IPS DF 6.9 (cell line): ENCODE data around the gene SLC4A1AP.
A peak's percentile ranks its signal among the peaks of the same experiment; 100 is the strongest.

Experiments used
- DNase-seq: peaks from one replicate; pipeline ENCODE4 v3.0.0-alpha.2; 2013; ENCODE audit warnings: low read depth, low spot score
- H3K27ac ChIP-seq: one replicate; pipeline ENCODE4 v1.5.1; 2013; ENCODE audit warnings: low read length, control low read depth
- H3K27me3 ChIP-seq: 2 replicates; pipeline ENCODE4 v1.6.1; 2013; ENCODE audit warnings: mild to moderate bottlenecking, low read length; ENCODE audit not compliant: control insufficient read depth, insufficient read depth
- H3K36me3 ChIP-seq: 2 replicates; pipeline ENCODE4 v1.6.1; 2013; ENCODE audit warnings: low read length; ENCODE audit not compliant: control insufficient read depth, insufficient read depth
- H3K4me1 ChIP-seq: 2 replicates; pipeline ENCODE4 v1.6.1; 2013; ENCODE audit warnings: low read length; ENCODE audit not compliant: control insufficient read depth, insufficient read depth
- H3K4me3 ChIP-seq: 2 replicates; pipeline ENCODE4 v1.5.1; 2013; ENCODE audit warnings: mild to moderate bottlenecking, low read length
- H3K9me3 ChIP-seq: 2 replicates; pipeline ENCODE4 v1.6.1; 2013; ENCODE audit warnings: low read length, inconsistent platforms; ENCODE audit not compliant: control insufficient read depth, insufficient read depth
- WGBS: extraction: QIAGEN DNeasy Blood & Tissue Kit; methylation state at CpG from one replicate; pipeline ENCODE4 v1.1.7; 2013; ENCODE audit warnings: mixed read lengths, missing lambda C conversion rate; ENCODE audit not compliant: insufficient read length, insufficient coverage; 5-methylcytosine and 5-hydroxymethylcytosine counted together

Gene SLC4A1AP

GRCh38 chr2:27729198-27729597 lies 65.5 kb downstream of the SLC4A1AP start:
- Histone ChIP-seq H3K4me1 (peaks cover 3% of the 10 kb centered on the region; the same call in 1 of the 2 replicates), H3K27me3 (no peaks in the 10 kb centered on the region), H3K4me3 (no peak overlapping the region), H3K36me3 (no peaks in the 10 kb centered on the region), H3K9me3 (no peaks in the 10 kb centered on the region), H3K27ac (no peak overlapping the region)
- DNase-seq: no peak
- no CpG with 5 or more reads among the region's 4 CpGs for WGBS

DNA sequence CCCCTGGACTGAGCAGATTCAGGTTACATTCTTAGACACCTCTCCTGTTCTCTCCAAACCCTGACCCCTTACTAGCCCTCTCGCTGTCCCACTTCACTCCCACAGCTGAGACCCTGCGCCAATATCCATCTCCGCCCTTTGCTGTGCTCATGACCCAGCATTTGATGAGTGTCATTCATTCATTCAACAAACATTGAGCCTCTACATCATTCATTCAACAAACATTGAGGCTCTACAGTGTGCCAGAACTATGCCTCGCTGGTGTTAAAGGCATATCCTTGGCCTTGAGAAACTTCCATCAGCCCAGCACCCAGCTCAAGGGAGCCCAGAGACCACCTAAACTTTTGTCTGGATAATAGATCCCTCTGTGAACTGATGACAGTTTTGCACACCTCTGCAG lies 65.9 kb downstream of the SLC4A1AP start:
- Histone ChIP-seq H3K27me3 (no peaks in the 10 kb centered on the region), H3K4me1 (peaks cover 1% of the 10 kb centered on the region; the same call in 1 of the 2 replicates), H3K9me3 (no peaks in the 10 kb centered on the region), H3K4me3 (no peak overlapping the region), H3K27ac (no peak overlapping the region), H3K36me3 (no peaks in the 10 kb centered on the region)
- WGBS: no CpG with 5 or more reads among the region's 4 CpGs
- no peak for DNase-seq

- no CpG with 5 or more reads among the region's 3 CpGs for WGBS
- Histone ChIP-seq H3K27me3 (no peaks in the 10 kb centered on the region), H3K36me3 (no peaks in the 10 kb centered on the region), H3K4me1 (peaks cover 4% of the 10 kb centered on the region), H3K27ac (no peak overlapping the region), H3K9me3 (no peaks in the 10 kb centered on the region), H3K4me3 (no peak overlapping the region)
- no peak for DNase-seq
Observed at GRCh38 chr2:27730261-27730662, 66.6 kb downstream of the SLC4A1AP start.

- Histone ChIP-seq H3K36me3 (no peaks in the 10 kb centered on the region), H3K9me3 (no peaks in the 10 kb centered on the region), H3K4me3 (no peak overlapping the region), H3K4me1 (peaks cover 7% of the 10 kb centered on the region), H3K27me3 (no peaks in the 10 kb centered on the region), H3K27ac (no peak overlapping the region)
- no peak for DNase-seq
- WGBS: no CpG with 5 or more reads among the region's 4 CpGs
Observed at GRCh38 chr2:27730980-27731691, 67.4 kb downstream of the SLC4A1AP start.

DNA sequence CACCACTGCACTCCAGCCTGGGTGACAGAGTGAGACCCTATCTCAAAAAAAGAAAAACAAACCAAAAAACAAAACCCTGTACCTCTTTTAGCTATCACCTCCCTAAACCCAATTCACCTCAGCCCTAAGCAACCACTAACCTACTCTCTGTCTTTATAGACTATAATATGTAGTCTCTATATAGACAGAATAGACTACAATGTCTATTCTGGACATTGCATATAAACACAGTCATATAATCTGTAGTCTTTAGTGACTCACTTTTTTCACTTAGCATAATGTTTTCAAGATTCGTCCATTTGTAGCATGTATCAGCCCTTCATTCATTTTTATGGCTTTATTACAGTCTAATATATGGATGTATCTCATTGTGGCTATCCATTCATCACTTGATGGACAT lies 70.6 kb downstream of the SLC4A1AP start:
- WGBS: no CpG with 5 or more reads among the region's 1 CpG
- Histone ChIP-seq H3K36me3 (no peaks in the 10 kb centered on the region), H3K4me3 (no peak overlapping the region), H3K4me1 (peaks cover 8% of the 10 kb centered on the region), H3K27me3 (no peaks in the 10 kb centered on the region), H3K27ac (no peak overlapping the region), H3K9me3 (no peaks in the 10 kb centered on the region)
- no peak for DNase-seq

DNA sequence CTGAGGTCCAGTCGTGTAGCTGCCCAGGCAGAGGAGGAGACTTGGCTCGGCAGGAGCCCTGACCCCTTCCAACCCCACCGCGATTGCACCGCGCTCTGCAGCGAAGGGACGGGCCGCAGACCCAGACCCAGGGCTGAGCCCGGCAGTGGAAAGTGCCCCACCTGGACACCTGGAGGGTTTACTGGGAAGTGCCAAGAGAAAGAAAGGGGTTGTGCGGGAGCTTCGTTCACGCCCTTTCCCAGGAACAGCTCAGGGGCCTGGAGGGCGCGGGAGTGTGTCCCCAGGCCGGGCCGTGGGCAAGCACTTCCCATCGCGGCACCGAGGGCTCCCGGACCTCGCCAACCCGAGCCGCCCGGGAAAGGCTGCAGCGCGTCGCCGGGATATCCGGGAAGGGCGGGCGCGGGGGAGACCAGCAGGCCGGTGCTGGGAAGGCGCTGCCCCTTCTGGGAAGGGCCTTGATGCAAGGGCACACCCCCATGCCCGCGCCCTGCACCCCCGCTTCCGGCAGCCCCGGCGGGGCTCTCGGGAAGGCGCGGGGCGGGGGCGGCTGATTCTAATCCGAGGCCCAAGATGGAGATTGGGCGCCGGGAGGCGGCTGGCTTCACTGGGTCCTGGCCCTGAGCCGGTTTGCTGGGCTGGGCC lies 71.7 kb downstream of the SLC4A1AP start:
- H3K27ac ChIP-seq: no peak overlapping the region
- DNase-seq: no peak
- no peaks in the 10 kb centered on the region for H3K36me3 ChIP-seq
- H3K27me3 ChIP-seq: no peaks in the 10 kb centered on the region
- no CpG with 5 or more reads among the region's 51 CpGs for WGBS
- peak overlapping the region; percentile 40; the same call in 1 of the 2 replicates for H3K4me3 ChIP-seq
- no peaks in the 10 kb centered on the region for H3K9me3 ChIP-seq
- peaks cover 8% of the 10 kb centered on the region for H3K4me1 ChIP-seq

- WGBS: no CpG with 5 or more reads among the region's 10 CpGs
- DNase-seq: no peak
- H3K4me1 ChIP-seq: peaks cover 8% of the 10 kb centered on the region
- H3K27ac ChIP-seq: no peak overlapping the region
- no peaks in the 10 kb centered on the region for H3K27me3 ChIP-seq
- H3K36me3 ChIP-seq: no peaks in the 10 kb centered on the region
- H3K9me3 ChIP-seq: no peaks in the 10 kb centered on the region
- no peak overlapping the region for H3K4me3 ChIP-seq
Observed at GRCh38 chr2:27736031-27736889, 72.6 kb downstream of the SLC4A1AP start.

- WGBS: no CpG with 5 or more reads among the region's 6 CpGs
- H3K36me3 ChIP-seq: no peaks in the 10 kb centered on the region
- DNase-seq: no peak
- H3K9me3 ChIP-seq: no peaks in the 10 kb centered on the region
- H3K27ac ChIP-seq: no peak overlapping the region
- H3K4me1 ChIP-seq: peaks cover 8% of the 10 kb centered on the region
- no peaks in the 10 kb centered on the region for H3K27me3 ChIP-seq
- H3K4me3 ChIP-seq: no peak overlapping the region
Observed at GRCh38 chr2:27736890-27737204, 73.2 kb downstream of the SLC4A1AP start.

- Histone ChIP-seq H3K36me3 (no peaks in the 10 kb centered on the region), H3K27ac (no peak overlapping the region), H3K4me1 (peaks cover 8% of the 10 kb centered on the region), H3K9me3 (no peaks in the 10 kb centered on the region), H3K4me3 (no peak overlapping the region), H3K27me3 (no peaks in the 10 kb centered on the region)
- DNase-seq: no peak
- WGBS: no CpG with 5 or more reads among the region's 7 CpGs
Observed at GRCh38 chr2:27737676-27738348, 74.1 kb downstream of the SLC4A1AP start.

DNA sequence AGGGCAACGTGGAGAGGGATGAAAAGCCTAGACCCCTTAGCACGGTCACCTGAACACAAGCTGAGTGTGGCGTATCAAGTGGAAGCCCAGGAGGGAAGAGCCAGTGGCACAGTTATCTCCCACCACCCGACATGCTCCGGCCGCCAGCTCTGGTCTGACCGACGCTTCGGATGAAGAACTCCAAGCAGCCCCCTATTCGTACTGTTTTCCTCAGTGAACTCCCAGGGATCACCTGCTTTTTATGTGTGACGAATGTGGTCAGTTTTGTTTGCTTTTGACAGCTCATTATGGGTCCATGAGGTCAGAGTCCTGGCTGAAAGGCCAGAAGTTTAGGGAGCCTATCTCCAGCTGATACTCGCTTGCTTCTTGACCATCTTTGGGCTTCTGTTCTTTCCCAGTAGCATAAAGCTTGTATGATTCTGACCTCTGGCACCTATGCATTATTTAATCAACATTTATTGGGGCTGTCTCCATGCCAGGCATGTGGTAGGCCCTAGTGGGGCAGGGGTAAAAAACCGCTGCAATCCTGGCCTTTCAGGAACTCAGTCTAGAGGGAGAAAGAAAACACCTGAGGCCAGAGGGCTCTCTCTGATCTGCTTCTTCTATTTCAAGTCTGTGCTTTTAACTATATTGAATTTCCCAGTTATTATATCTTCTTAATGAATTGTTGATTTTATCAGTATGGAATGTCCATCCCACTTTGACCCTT lies 74.8 kb downstream of the SLC4A1AP start:
- Histone ChIP-seq H3K27me3 (no peaks in the 10 kb centered on the region), H3K36me3 (no peaks in the 10 kb centered on the region), H3K4me3 (no peak overlapping the region), H3K9me3 (no peaks in the 10 kb centered on the region), H3K27ac (no peak overlapping the region), H3K4me1 (peaks cover 8% of the 10 kb centered on the region)
- no peak for DNase-seq
- no CpG with 5 or more reads among the region's 13 CpGs for WGBS
